Neural progenitor cell (in vitro differentiated cells): ENCODE data around the gene SPRY2. TPM values are rescaled to one million over a fixed set of nuclear protein-coding genes. Genes with fewer than 3 reads are reported as not detected.

ENCODE experiments used
- DNase-seq: peaks from one replicate; pipeline ENCODE4 v3.0.0-alpha.2; 2016; ENCODE audit warnings: low spot score
- H2AFZ ChIP-seq: fragments of 200-600 bp; sonication (generic); replicated peaks from 2 replicates; pipeline ENCODE4 v1.6.1; 2016; ENCODE audit warnings: antibody characterized with exemption
- H3F3A ChIP-seq: fragments of 200-600 bp; sonication (generic); 2 replicates; pipeline ENCODE4 v1.6.1; 2016; ENCODE audit warnings: antibody characterized with exemption, low read depth
- H3K27ac ChIP-seq: fragments of 200-600 bp; sonication (generic); 2 replicates; pipeline ENCODE4 v1.5.1; 2016; ENCODE audit warnings: mild to moderate bottlenecking
- H3K27me3 ChIP-seq: fragments of 200-600 bp; sonication (generic); 2 replicates; pipeline ENCODE4 v1.6.1; 2016; ENCODE audit warnings: mild to moderate bottlenecking, moderate library complexity
- H3K36me3 ChIP-seq: fragments of 200-600 bp; sonication (generic); 2 replicates; pipeline ENCODE4 v1.5.1; 2016
- H3K4me1 ChIP-seq: fragments of 200-600 bp; sonication (generic); 2 replicates; pipeline ENCODE4 v1.6.1; 2016; ENCODE audit warnings: mixed run types
- H3K4me2 ChIP-seq: fragments of 200-600 bp; sonication (generic); 2 replicates; pipeline ENCODE4 v1.6.1; 2016
- H3K4me3 ChIP-seq: fragments of 200-600 bp; sonication (generic); 2 replicates; pipeline ENCODE4 v1.5.1; 2016
- H3K79me2 ChIP-seq: fragments of 200-600 bp; sonication (generic); 2 replicates; pipeline ENCODE4 v1.6.1; 2016; ENCODE audit warnings: low read depth
- H3K9ac ChIP-seq: fragments of 200-600 bp; sonication (generic); 2 replicates; pipeline ENCODE4 v1.6.1; 2016
- H3K9me3 ChIP-seq: fragments of 200-600 bp; sonication (generic); 2 replicates; pipeline ENCODE4 v1.5.1; 2016; ENCODE audit warnings: low read depth
- H4K20me1 ChIP-seq: fragments of 200-600 bp; sonication (generic); 2 replicates; pipeline ENCODE4 v1.6.1; 2016; ENCODE audit warnings: low read depth
- H3K27ac Mint-ChIP-seq: 3 replicates; pipeline ENCODE4 v1.8.0; 2021; ENCODE audit warnings: mixed read lengths
- H3K27me3 Mint-ChIP-seq: 2 replicates; pipeline ENCODE4 v1.8.0; 2022; ENCODE audit warnings: low read depth, mild to moderate bottlenecking, inconsistent platforms, moderate library complexity, mixed read lengths; ENCODE audit not compliant: insufficient read depth
- H3K36me3 Mint-ChIP-seq: 3 replicates; pipeline ENCODE4 v1.8.0; 2021; ENCODE audit warnings: mixed read lengths
- H3K4me1 Mint-ChIP-seq: 3 replicates; pipeline ENCODE4 v1.8.0; 2021; ENCODE audit warnings: mixed read lengths
- H3K4me3 Mint-ChIP-seq: 3 replicates; pipeline ENCODE4 v1.8.0; 2021; ENCODE audit warnings: mild to moderate bottlenecking, moderate library complexity, mixed read lengths
- H3K9me3 Mint-ChIP-seq: 3 replicates; pipeline ENCODE4 v1.8.0; 2020; ENCODE audit warnings: mixed read lengths
- CTCF ChIP-seq: fragments of 200-600 bp; sonication (generic); IDR thresholded peaks from 2 replicates; pipeline ENCODE4 v1.5.1; 2017; ENCODE audit warnings: antibody characterized with exemption, mild to moderate bottlenecking
- EZH2 ChIP-seq: fragments of 200-600 bp; sonication (generic); IDR thresholded peaks from 2 replicates; pipeline ENCODE4 v1.6.1; 2017; ENCODE audit warnings: antibody characterized with exemption, mild to moderate bottlenecking, moderate library complexity
- EZH2phosphoT487 ChIP-seq: fragments of 200-600 bp; sonication (generic); IDR thresholded peaks from 2 replicates; pipeline ENCODE4 v1.6.1; 2017; ENCODE audit warnings: antibody characterized with exemption
- total RNA-seq: library from RNA; depleted of rRNA; stranded (reverse); fragments of >200 nt; gene quantifications from 2 replicates; pipeline ENCODE4 v1.2.3, GENCODE V29; 2015; ENCODE audit warnings: low replicate concordance

Gene SPRY2
- total RNA-seq, 1 donor from 2014 or later: 17.2 TPM

- Mint-ChIP-seq H3K9me3 (peaks cover 17% of the 10 kb centered on the region), H3K27me3 (peaks cover 3% of the 10 kb centered on the region), H3K27ac (no peak overlapping the region), H3K4me1 (peaks cover 44% of the 10 kb centered on the region), H3K36me3 (peaks cover 5% of the 10 kb centered on the region), H3K4me3 (no peak overlapping the region)
- Histone ChIP-seq H3K4me3 (no peak overlapping the region), H4K20me1 (peaks cover 4% of the 10 kb centered on the region), H3K4me2 (no peak overlapping the region), H3K79me2 (no peaks in the 10 kb centered on the region), H3K27ac (no peak overlapping the region), H3K4me1 (peaks cover 23% of the 10 kb centered on the region), H3K36me3 (no peaks in the 10 kb centered on the region), H3K27me3 (peaks cover 4% of the 10 kb centered on the region), H2AFZ (no peak overlapping the region), H3F3A (peaks cover 36% of the 10 kb centered on the region), H3K9me3 (no peaks in the 10 kb centered on the region), H3K9ac (no peak overlapping the region)
- peak; percentile 47 for DNase-seq
- TF ChIP-seq EZH2: no peak
- peak; percentile 96 for TF ChIP-seq CTCF
Observed at GRCh38 chr13:80363890-80364503, 23.1 kb upstream of the SPRY2 start.

- H3K4me3 Mint-ChIP-seq: no peak overlapping the region
- peaks cover 5% of the 10 kb centered on the region for H4K20me1 ChIP-seq
- no peak overlapping the region for H3K9ac ChIP-seq
- no peaks in the 10 kb centered on the region for H3K36me3 ChIP-seq
- TF ChIP-seq EZH2phosphoT487: no peak
- no peak for TF ChIP-seq EZH2
- peaks cover 10% of the 10 kb centered on the region for H3K9me3 Mint-ChIP-seq
- H2AFZ ChIP-seq: no peak overlapping the region
- peaks cover 45% of the 10 kb centered on the region for H3F3A ChIP-seq
- peak overlapping the region; percentile 83 for H3K27ac Mint-ChIP-seq
- no peak overlapping the region for H3K27ac ChIP-seq
- H3K9me3 ChIP-seq: no peaks in the 10 kb centered on the region
- no peak overlapping the region for H3K4me2 ChIP-seq
- no peaks in the 10 kb centered on the region for H3K27me3 Mint-ChIP-seq
- peaks cover 4% of the 10 kb centered on the region for H3K27me3 ChIP-seq
- H3K4me3 ChIP-seq: no peak overlapping the region
- DNase-seq: no peak
- H3K36me3 Mint-ChIP-seq: peaks cover under 1% of the 10 kb centered on the region
- peaks cover 29% of the 10 kb centered on the region for H3K4me1 ChIP-seq
- no peaks in the 10 kb centered on the region for H3K79me2 ChIP-seq
- peaks cover 45% of the 10 kb centered on the region for H3K4me1 Mint-ChIP-seq
Observed at GRCh38 chr13:80362481-80362880, 21.6 kb upstream of the SPRY2 start.

DNA sequence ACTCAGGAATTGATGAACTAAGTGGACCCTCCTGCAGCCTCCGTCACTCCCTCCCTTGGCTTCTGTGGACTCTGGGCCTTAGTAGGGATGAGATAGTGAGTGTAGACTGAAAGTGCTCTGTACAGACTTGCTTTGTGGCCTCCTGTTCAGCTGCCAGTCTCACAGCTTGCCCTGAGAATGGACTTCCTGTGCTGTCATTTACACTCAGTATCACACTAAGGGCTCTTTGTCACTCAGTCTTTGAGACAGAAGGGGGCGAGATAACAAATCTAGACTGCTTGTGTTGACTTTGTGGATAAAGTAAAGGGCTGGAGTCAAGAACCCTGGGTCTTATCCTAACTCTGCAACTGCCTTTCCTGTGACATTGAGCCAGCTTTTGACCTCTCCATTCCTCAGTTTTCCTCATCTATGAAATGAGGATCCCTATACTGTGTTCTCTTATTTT, 21.0 kb upstream of the SPRY2 start:
- Histone ChIP-seq H3K79me2 (no peaks in the 10 kb centered on the region), H3K4me2 (peak overlapping the region; percentile 9), H3K36me3 (no peaks in the 10 kb centered on the region), H3K9ac (no peak overlapping the region), H4K20me1 (peaks cover 5% of the 10 kb centered on the region), H3K27me3 (peaks cover 4% of the 10 kb centered on the region), H3K27ac (no peak overlapping the region), H3F3A (peaks cover 45% of the 10 kb centered on the region), H2AFZ (no peak overlapping the region), H3K4me1 (peaks cover 29% of the 10 kb centered on the region), H3K9me3 (no peaks in the 10 kb centered on the region), H3K4me3 (no peak overlapping the region)
- Mint-ChIP-seq H3K9me3 (peaks cover 10% of the 10 kb centered on the region), H3K27me3 (no peaks in the 10 kb centered on the region), H3K27ac (peak overlapping the region; percentile 83), H3K4me3 (no peak overlapping the region), H3K36me3 (peaks cover 2% of the 10 kb centered on the region), H3K4me1 (peaks cover 45% of the 10 kb centered on the region)
- TF ChIP-seq EZH2 (no peak), CTCF (peak; percentile 34), EZH2phosphoT487 (peak; percentile 44)
- peak; percentile 83 for DNase-seq

- Histone ChIP-seq H3K36me3 (no peaks in the 10 kb centered on the region), H3K27ac (no peak overlapping the region), H3K4me2 (peak overlapping the region; percentile 76), H3K27me3 (peaks cover 4% of the 10 kb centered on the region), H3K4me1 (peaks cover 29% of the 10 kb centered on the region), H3K9ac (no peak overlapping the region), H3K9me3 (no peaks in the 10 kb centered on the region), H3F3A (peaks cover 45% of the 10 kb centered on the region), H3K4me3 (no peak overlapping the region), H3K79me2 (no peaks in the 10 kb centered on the region), H2AFZ (no peak overlapping the region), H4K20me1 (peaks cover 5% of the 10 kb centered on the region)
- no peak for DNase-seq
- no peak overlapping the region for H3K4me3 Mint-ChIP-seq
- H3K4me1 Mint-ChIP-seq: peaks cover 47% of the 10 kb centered on the region
- TF ChIP-seq EZH2 (no peak), CTCF (no peak), EZH2phosphoT487 (no peak)
- peaks cover 14% of the 10 kb centered on the region for H3K9me3 Mint-ChIP-seq
- H3K27me3 Mint-ChIP-seq: peaks cover 1% of the 10 kb centered on the region
- peak overlapping the region; percentile 62 for H3K27ac Mint-ChIP-seq
- H3K36me3 Mint-ChIP-seq: peaks cover 5% of the 10 kb centered on the region
Observed at GRCh38 chr13:80361298-80361697, 20.4 kb upstream of the SPRY2 start.
